ENCODE results near the gene CCL4L2.
"Not testable (repeated sequence)": the region's sequence is repeated elsewhere in the genome, so short reads cannot be mapped to it uniquely, and the experiment has no call there.

Gene CCL4L2

DNA sequence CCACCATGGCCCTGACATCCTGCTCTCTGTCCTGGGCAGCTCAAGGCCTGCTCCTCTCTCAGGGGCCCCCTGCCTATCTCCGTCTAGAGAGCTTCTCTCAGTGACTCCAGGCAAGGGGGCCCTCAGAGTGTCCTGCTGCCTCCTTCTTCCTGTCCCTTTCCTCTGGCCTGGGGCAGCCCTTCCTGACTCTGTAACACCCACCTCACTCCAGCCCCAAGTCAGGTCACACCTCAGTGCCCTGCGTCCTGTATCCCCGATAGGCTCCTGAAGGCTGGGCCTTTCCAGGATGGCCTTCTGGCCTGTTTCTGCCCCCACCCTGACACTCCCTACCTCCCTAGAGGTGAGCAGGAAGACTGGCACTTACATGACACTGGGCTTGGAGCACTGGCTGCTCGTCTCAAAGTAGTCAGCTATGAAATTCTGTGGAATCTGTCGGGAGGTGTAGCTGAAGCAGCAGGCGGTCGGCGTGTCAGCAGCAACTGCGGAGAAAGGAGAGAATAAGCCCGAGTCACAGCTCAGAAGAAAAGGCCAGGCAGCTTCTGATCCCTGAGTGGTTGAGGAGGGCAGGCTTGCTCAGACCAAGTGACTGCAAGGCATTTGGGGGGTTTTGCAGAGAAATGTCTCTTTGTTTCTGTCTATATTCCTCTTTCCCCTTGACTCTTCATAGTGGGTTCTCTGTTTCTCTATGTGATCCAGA lies 15.3 kb upstream of the CCL4L2 start:
- DNase-seq (ENCODE audit: low read depth in 2 of 2) = no peak

GRCh38 chr17:36196131-36196486 lies 14.8 kb upstream of the CCL4L2 start:
- no peak for DNase-seq (ENCODE audit: low read depth in 2 of 2)

DNA sequence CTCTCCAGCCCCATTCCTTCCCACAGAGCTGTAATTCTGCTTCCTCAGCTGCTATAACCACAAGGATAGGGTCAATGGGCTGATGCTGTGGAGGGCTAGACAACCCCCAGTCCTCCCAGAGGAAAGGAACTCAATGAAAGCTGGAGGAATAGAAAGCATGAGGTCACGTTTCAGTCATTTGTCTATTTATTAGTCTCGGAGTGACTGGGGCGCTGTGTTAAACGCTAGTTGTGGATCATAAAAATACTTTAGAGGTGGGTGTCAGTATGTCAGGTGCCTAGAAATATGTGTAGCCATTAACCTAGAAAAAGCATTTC lies 13.5 kb upstream of the CCL4L2 start:
- no peak for DNase-seq (ENCODE audit: low read depth in 2 of 2)

DNA sequence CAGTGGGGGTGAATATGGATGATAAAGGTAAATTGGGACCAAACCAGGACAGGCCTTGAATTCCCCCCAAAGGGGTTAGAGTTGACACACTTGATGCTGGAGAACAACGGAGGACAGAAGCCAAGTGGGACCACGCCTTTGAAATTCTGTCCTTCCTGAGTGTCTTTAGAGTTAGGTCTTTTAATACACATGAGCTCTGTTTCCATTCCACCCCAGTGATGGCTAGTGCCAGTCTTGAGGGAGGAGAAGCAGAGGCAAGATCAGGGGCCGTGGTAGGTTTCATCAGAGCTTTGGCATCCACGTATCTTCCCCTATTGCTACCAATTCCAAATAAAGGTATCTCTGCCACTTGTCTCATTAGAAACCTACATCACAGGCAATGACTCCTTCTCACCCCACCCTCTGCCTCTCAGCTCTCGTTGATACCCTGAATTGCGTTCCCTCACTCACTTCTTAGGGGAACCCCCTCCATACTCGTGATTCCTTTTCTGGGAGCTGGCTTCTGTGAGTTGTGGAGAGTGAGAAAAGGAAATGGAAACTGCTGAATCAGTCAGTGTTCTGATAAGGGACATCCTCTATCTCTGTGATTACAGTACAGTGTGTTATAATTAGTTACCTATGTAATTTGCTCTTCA lies 11.9 kb upstream of the CCL4L2 start:
- DNase-seq (ENCODE audit: low read depth in 2 of 2) = peak in 1 of 2 donors; percentile 50

DNA sequence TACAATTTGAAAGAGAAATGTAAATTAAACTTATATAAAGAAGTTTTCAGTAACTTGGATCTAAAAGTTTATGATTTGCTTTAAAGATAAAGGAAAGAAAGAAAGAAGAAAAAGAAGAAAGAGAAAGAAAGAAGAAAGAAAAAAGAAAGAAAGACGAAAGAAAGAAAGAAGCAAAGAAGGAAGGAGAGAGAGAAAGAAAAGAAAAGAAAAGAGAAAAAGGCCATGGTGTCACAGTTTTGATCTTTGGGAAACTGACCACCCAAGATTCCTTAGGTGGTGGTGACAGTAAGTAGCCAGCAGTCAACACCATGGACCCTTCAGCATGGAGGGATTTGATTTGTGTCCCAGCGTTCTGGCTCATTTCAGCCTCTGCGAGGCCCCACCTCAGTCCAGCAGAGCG lies 9.8 kb upstream of the CCL4L2 start:
- DNase-seq (ENCODE audit: low read depth in 2 of 2) = not testable (repeated sequence)

- DNase-seq (ENCODE audit: low read depth in 2 of 2) = not testable (repeated sequence)
Observed at GRCh38 chr17:36201506-36201905, 9.4 kb upstream of the CCL4L2 start.

DNA sequence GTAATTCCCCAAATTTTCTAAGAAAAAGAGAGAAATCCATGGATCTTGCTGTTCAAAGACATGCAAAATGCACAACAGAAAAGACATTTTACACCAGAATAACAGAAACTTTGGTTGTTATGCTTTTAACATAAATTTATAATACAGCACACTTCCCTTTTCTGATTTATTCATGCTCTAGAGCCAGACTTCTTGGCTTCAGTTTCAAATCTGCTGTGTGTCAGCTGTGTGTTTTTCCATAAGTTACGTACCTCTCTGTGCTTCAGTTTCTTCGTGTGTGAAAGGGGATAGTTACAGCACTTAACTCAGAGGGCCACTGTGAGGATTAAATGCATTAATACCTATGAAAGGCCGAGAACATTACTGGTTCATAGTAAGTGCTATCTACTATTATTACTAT lies 7.5 kb upstream of the CCL4L2 start:
- DNase-seq (ENCODE audit: low read depth in 2 of 2) = no peak

GRCh38 chr17:36204724-36205500 lies 6.0 kb upstream of the CCL4L2 start:
- DNase-seq (ENCODE audit: low read depth in 2 of 2) = no peak

- DNase-seq (ENCODE audit: low read depth in 2 of 2) = no peak
Observed at GRCh38 chr17:36205637-36206485, 5.0 kb upstream of the CCL4L2 start.

DNA sequence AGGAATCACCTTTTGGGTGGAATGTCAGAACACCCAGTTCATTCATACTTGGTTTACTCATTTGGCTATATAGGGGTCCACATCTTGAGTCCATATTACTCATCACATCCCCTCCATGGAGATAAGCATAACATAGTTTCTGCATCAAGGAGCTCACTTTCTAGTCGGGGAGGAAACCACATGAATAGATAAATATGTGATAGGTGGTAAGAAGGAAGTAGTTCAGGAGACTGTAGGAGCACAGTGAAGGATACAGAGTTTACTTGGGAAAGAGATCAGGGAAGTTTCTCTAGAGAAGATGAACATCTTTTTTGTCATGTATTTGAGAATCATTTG lies 4.4 kb upstream of the CCL4L2 start:
- not testable (repeated sequence) for DNase-seq (ENCODE audit: low read depth in 2 of 2)

DNA sequence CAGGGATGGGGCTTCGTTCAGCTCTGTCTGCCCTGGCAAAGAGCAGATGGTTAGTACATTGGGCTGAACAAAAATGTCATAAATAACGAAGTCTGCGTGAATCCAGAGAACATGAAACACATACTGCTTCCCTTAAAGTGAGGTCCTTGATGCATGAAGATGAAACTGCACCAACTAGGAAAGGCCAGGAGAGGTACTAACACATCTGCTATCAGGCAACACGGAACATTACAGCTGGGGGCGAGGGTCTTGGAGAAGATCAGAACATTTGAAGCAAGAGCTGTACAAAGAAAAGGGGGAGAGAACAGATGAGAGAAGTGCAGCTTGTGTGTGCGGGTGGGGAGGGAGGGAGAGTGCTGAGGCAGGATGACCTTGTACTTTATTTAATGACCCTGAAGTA lies 3.5 kb upstream of the CCL4L2 start:
- not testable (repeated sequence) for DNase-seq (ENCODE audit: low read depth in 2 of 2)

GRCh38 chr17:36209575-36209974 lies 1.3 kb upstream of the CCL4L2 start:
- DNase-seq (ENCODE audit: low read depth in 2 of 2) = no peak

DNA sequence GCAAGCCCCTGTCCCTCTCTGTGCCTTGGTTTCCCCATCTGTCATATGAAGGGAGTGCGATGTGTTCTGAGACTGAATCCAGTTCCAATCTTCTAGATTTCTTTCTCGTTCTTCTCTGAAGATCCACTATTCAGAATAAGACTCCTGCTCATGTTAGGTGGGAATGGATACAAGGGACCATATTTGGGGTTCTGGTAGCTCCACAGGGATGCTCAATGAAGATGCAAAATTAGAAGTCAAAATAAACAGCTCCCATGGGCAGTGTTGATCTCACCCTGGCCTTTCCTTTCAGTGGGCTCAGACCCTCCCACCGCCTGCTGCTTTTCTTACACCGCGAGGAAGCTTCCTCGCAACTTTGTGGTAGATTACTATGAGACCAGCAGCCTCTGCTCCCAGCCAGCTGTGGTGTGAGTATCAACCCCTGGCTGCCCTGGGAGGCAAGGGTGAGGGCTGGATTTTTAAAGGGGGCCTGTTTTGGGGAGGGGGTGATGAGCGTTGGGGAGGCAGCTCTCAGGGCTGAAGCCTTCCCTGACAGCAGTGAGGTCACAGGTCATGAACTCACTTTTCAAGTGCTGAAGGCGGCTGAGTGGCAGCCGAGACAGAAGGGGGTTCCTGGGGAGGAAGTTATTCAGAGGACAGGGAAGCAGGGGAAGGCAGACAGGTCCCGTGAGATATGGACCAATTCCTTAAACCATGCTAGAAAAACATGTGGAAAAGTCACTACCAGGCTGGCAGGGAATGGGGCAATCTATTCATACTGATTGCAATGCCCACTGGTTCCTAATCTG lies 815 bp downstream of the CCL4L2 start:
- DNase-seq (ENCODE audit: low read depth in 2 of 2) = not testable (repeated sequence)

GRCh38 chr17:36212272-36212605 lies 1.4 kb downstream of the CCL4L2 start:
- no peak for DNase-seq (ENCODE audit: low read depth in 2 of 2)

DNA sequence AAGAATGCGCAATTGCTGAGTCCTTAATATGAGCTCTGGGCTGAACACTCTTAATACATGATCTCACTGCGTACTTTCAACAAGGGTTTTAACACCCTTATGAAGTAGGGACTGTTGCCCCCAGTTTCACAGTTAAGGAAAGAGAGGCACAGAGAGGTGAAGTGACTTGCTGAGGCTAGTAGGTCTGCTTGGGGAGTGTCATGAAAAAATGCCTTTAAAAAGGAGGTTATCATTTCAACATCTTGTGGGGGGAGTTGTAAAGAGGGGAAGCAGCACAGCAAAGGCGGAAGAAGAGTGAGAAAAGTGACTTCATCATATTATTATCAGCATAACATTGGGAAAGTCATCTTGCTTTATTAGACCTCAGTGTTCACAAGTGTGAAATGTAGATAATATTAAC lies 2.1 kb downstream of the CCL4L2 start:
- DNase-seq (ENCODE audit: low read depth in 2 of 2) = no peak

DNA sequence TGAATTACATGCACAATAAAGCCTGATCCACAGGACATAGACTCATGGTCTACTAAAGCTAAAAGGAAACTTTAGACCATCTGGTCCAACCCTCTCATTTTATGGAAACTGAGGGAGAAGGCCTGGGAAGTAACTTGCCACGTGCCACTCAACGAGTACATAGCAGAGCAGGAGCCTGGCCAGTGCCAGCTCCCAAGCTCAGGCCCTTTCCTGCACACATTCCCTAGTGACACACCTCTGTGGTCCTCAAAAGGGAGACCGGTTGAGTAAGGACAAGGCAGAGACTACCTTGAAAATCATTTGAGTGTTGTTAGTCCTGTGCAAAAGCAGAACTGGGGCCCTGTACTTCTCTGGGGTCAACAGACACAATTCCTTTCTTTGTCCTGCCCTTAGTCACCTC lies 2.8 kb downstream of the CCL4L2 start:
- no peak for DNase-seq (ENCODE audit: low read depth in 2 of 2)

GRCh38 chr17:36214918-36215317 lies 4.1 kb downstream of the CCL4L2 start:
- no peak for DNase-seq (ENCODE audit: low read depth in 2 of 2)

DNA sequence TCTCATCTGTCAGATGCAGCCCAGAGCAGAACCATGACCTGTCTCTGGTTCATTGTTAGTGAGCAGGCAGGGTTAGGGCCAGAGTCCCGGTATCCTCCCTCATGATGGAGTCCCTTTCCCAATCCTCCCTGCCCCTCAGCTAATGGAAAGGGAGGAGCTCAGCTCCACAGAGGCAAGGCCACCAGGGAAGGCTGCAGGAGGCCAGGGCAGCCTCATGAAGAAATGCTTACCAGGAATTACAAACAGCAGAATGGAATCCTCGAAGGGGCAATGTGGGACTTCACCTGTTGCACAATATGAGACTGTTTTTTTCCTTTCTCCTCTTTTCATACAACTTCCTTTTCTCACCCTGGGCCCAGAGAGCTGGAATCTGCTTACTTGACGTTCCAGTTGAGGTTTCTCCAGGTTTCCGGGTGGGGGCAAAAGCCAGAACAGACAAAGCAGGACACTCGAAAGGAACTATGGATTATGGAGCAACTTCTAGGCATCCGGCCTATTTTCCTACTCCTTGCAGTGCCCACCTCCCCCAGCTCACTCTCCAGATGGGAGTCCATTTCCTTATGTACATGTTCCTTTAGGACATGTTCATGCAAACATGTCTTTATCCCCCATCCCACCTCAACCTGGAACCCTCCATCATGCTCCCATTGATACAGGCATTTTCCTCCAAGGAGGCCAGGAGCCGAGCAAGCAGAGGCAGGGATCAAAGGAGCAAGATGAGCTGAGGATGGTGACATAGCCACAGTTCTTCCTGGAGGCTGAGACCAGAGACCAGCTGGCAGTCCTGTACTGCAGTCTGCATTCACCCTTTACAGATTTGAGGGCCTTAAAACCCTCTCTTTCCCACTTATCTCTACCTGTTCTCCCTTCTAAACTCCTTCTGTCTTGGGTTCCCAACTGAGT lies 4.8 kb downstream of the CCL4L2 start:
- DNase-seq (ENCODE audit: low read depth in 2 of 2) = not testable (repeated sequence)

DNA sequence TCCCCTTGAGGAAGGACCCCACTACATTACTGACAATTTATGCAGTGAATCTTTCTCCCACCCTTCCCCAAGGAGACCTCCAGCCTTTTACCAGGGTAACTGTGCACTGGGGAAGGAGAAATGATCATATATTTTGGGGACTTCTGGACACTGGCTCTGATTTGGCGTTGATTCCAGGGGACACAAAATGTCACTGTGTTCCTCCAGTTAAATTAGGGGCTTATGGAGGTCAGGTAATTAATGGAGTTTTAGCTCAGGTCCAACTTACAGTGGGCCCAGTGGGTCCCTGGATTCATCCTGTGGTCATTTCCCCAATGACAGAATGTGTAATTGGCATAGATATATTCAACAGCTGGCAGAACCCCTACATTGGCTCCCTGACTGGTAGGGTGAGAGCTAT lies 8.7 kb downstream of the CCL4L2 start:
- DNase-seq (ENCODE audit: low read depth in 2 of 2) = not testable (repeated sequence)

DNA sequence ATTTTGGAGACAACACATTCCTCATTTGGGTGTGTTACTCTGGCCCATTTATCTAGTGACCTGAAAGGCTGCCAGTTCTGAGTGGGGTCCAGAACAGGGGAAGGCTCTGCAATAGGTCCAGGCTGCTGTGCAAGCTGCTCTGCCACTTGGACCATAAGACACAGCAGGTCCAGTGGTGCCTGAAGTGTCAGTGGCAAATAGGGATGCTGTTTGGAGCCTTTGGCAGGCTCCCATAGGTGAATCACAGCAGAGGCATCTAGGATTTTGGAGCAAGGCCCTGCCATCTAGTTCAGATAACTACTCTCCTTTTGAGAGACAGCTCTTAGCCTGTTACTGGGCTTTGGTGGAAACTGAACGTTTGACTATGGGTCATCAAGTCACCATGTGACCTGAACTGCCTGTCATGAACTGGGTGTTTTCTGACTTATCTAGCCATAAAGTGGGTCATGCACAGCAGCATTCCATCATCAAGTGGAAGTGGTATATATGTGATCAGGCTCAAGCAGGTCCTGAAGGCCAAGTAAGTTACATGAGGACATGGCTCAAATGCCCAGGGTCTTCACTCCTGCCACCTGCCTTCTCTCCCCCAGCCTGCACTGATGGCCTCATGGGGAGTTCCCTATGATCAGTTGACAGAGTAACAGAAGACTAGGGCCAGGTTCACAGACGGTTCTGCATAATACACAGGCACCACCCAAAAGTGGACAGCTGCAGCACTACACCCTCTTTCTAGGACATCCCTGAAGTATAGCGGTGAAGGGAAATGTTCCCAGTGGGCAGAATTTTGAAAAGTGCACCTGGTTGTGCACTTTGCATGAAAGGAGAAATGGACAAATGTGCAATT lies 10.1 kb downstream of the CCL4L2 start:
- DNase-seq (ENCODE audit: low read depth in 2 of 2) = not testable (repeated sequence)
